ENCODE data around the gene AGRN.

AGRN gene

DNA sequence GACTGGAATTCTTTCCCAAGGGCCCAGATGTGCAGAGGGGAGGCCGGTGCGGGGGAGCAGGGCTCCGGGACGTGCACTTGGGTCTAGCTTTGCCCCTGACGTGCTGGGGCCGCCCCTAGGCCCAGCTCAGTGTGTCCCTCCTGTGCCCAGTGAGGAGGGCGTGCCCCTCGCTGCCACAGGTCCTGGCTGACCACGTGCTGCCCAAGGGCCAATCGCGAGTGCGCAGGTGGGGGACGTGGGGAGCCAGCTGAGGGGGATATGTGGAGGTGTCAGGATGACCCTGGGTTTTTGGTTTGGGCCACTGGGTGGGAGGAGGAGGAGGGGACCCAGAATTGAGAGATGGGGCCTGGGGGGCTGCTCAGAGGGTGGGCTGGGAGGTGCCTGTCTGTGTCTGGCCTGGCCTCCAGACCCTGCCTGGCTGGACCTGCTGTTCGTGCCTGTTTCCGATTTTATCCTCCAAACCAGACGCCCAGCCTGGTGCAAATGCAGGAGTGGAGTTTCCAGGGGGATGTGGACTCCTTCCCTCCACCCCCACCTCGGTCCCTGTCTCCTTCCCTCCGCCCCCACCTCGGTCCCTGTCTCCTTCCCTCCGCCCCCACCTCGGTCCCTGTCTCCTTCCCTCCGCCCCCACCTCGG is 60.3 kb downstream of the AGRN start:
- H3K9me3 Mint-ChIP-seq, result no peaks in the 10 kb centered on the region
- TF ChIP-seq, protein P1, sequence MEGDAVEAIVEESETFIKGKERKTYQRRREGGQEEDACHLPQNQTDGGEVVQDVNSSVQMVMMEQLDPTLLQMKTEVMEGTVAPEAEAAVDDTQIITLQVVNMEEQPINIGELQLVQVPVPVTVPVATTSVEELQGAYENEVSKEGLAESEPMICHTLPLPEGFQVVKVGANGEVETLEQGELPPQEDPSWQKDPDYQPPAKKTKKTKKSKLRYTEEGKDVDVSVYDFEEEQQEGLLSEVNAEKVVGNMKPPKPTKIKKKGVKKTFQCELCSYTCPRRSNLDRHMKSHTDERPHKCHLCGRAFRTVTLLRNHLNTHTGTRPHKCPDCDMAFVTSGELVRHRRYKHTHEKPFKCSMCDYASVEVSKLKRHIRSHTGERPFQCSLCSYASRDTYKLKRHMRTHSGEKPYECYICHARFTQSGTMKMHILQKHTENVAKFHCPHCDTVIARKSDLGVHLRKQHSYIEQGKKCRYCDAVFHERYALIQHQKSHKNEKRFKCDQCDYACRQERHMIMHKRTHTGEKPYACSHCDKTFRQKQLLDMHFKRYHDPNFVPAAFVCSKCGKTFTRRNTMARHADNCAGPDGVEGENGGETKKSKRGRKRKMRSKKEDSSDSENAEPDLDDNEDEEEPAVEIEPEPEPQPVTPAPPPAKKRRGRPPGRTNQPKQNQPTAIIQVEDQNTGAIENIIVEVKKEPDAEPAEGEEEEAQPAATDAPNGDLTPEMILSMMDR (IDR thresholded peaks at IDR 0.05; ENCODE audit: unreplicated experiment in 3 of 3), result no peak
- H3K27ac Mint-ChIP-seq, result peak overlapping the region in 1 of 3 experiments; percentile 57
- peaks cover 4% of the 10 kb centered on the region for H3K36me3 Mint-ChIP-seq (ENCODE audit: low read depth)
- no peaks in the 10 kb centered on the region for H3K4me1 Mint-ChIP-seq
- peaks cover 4% of the 10 kb centered on the region for H3K27me3 Mint-ChIP-seq (ENCODE audit: low read depth)
- H3K4me3 Mint-ChIP-seq, result peak overlapping the region; percentile 30 to 64 (median 58)

- Mint-ChIP-seq H3K4me3 (peak overlapping the region in 1 of 3 experiments; percentile 23), H3K27me3 (ENCODE audit: low read depth) (peaks cover 4% of the 10 kb centered on the region), H3K4me1 (no peaks in the 10 kb centered on the region), H3K27ac (no peak overlapping the region), H3K9me3 (no peaks in the 10 kb centered on the region), H3K36me3 (ENCODE audit: low read depth) (peaks cover 4% of the 10 kb centered on the region)
- TF ChIP-seq, protein P1 (IDR thresholded peaks at IDR 0.05; ENCODE audit: unreplicated experiment in 3 of 3), result no peak
Measured at GRCh38 chr1:1080951-1081310, 61.0 kb downstream of the AGRN start.

DNA sequence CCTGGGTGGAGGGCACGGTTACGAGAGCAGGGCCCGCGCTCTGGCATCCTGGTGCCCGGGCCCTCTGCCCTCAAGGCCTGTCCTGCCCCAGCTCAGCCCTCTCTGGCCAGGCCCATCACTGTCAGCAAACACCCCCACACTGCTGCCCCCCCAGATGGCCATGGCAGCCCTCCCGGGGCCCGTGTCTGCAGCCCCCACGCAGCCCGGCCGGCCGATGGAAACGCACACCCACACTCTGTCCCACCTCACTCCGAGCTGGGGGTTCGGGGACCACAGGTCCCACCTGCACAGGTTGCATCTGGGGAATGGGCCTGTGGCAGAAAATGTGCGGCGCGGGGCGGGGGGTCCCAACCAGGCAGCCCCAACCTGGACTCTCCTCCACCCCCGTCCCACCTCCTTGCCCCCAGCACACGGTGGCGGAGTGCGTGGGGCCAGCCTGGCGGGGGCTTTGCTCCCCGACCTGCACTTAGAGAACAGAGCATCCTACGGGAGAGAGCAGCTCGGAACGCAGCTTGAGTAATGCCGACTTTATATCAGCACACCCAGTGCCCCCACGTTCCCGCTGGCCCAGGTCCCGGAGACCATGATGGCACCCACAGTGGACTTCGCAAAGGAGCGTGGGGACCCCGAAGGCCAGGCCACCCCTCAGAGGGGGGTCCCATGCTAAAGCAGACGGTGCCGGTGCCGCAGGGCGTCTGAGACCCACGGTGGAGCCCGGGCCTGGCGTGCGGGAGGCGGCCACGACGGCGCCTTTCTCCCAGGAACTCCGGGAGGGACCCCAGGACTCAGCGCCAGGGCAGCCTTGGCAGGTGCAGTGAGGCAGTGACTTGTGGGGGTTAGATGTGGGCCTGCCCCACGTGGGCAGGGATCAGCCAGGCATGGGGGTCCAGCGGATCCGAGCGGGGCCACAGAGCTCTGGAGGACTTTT is 61.7 kb downstream of the AGRN start:
- Mint-ChIP-seq H3K4me3 (peak overlapping the region in 1 of 3 experiments; percentile 27), H3K4me1 (no peaks in the 10 kb centered on the region), H3K36me3 (ENCODE audit: low read depth) (peaks cover 4% of the 10 kb centered on the region), H3K9me3 (no peaks in the 10 kb centered on the region), H3K27ac (no peak overlapping the region), H3K27me3 (ENCODE audit: low read depth) (peaks cover 4% of the 10 kb centered on the region)
- TF ChIP-seq, protein P1 (IDR thresholded peaks at IDR 0.05; ENCODE audit: unreplicated experiment in 3 of 3), result no peak

DNA sequence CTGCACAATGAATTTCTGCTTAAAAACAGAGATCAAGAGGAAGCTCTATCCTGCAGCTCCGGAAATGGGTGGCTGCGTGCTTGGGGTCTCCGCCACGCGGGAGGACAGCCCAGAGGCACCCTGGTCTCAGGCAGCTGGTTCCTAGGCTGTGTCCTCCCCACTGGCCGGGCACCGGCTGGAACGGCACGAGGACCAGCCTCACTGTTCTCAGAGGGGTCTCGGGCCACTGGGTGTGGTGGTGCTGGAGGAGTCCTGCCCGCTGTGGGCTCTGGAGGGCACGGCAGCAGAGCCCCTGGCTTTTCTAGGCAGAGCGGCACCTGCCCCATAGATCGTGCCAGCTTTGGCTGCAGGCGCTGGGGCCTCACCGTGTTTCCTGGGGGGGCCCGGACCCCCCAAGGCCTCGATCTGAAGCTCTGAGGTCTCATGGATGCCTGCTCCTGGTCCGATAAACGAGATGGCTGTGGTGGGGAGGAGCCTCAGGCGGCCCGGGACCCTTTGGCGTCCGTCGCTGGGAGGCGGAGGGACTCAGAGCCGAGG is 62.4 kb downstream of the AGRN start:
- Mint-ChIP-seq H3K36me3 (ENCODE audit: low read depth) (peaks cover 4% of the 10 kb centered on the region), H3K27me3 (ENCODE audit: low read depth) (peaks cover 4% of the 10 kb centered on the region), H3K4me1 (no peaks in the 10 kb centered on the region), H3K9me3 (no peaks in the 10 kb centered on the region), H3K4me3 (no peak overlapping the region), H3K27ac (no peak overlapping the region)
- TF ChIP-seq, protein P1 (IDR thresholded peaks at IDR 0.05; ENCODE audit: unreplicated experiment in 3 of 3), result no peak

DNA sequence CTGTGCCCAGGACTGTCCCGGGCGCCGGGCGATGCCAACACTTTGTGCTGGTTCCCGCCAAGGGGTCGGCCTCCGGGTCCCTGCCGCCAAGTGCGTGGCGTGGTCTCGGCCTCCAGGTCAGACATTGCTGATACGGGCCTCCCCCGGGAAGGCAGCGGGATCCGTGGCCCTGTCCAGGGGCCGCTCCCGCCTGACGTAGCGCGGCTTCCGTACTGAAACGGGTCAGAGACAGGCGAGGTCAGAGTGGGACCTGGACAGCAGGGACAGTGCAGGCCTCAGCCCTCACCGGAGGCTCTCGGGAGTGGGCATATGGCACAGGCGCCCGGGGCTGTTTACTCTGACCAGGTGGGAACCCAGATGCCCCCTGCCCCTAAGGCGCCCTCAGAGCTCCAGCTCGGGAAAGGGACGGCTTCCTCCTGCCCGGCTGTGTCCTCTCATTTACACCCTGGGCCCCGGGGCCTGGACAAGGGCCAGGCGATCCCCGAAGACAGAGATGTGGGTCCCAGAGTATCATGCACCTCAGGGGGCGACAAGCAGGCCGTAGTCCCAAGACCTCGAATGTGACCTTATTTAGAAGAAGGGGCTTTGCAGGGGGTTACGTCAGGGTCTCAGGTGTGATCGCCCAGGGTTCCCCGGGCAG is 63.0 kb downstream of the AGRN start:
- TF ChIP-seq, protein P1 (IDR thresholded peaks at IDR 0.05; ENCODE audit: unreplicated experiment in 3 of 3), result no peak
- no peak overlapping the region for H3K4me3 Mint-ChIP-seq
- H3K36me3 Mint-ChIP-seq (ENCODE audit: low read depth), result peaks cover 4% of the 10 kb centered on the region

More for the DNA sequence above, 63.0 kb downstream of the AGRN start:
- no peaks in the 10 kb centered on the region for H3K4me1 Mint-ChIP-seq
- peaks cover 4% of the 10 kb centered on the region for H3K27me3 Mint-ChIP-seq (ENCODE audit: low read depth)
- no peaks in the 10 kb centered on the region for H3K9me3 Mint-ChIP-seq
- H3K27ac Mint-ChIP-seq, result no peak overlapping the region

All from nephron (organoid).